22Rv1 (cell line): ENCODE measurements around the gene ANLN.

Experiments
- ZFX ChIP-seq: fragments of 450-650 bp; IDR thresholded peaks from 2 replicates; pipeline ENCODE4 v1.6.1; 2017; ENCODE audit warnings: antibody characterized with exemption, borderline replicate concordance
- TF ChIP-seq, protein P1 (sequence below): fragments of 450-650 bp; IDR thresholded peaks from 2 replicates; pipeline ENCODE4 v1.5.1; 2017; ENCODE audit warnings: mild to moderate bottlenecking

DNA sequence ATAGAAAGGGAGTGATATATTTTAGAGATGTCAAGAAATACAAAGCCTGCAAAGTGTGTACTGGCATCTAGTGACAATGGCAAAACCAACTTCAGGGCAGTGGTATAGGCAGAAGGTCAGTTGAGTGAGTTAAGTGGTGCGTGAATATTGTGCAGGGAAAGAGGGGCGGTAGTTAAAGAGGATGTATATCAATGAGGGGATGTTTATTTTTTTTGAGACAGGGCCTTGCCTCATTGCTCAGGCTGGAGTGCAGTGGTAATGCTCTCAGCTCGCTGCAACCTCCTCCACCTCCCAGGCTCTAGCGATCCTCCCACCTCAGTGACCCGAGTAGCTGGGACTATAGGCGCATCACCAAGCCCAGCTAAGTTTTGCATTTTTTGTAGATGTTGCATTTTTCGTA is 13.8 kb downstream of the ANLN start:
- TF ChIP-seq, protein P1, sequence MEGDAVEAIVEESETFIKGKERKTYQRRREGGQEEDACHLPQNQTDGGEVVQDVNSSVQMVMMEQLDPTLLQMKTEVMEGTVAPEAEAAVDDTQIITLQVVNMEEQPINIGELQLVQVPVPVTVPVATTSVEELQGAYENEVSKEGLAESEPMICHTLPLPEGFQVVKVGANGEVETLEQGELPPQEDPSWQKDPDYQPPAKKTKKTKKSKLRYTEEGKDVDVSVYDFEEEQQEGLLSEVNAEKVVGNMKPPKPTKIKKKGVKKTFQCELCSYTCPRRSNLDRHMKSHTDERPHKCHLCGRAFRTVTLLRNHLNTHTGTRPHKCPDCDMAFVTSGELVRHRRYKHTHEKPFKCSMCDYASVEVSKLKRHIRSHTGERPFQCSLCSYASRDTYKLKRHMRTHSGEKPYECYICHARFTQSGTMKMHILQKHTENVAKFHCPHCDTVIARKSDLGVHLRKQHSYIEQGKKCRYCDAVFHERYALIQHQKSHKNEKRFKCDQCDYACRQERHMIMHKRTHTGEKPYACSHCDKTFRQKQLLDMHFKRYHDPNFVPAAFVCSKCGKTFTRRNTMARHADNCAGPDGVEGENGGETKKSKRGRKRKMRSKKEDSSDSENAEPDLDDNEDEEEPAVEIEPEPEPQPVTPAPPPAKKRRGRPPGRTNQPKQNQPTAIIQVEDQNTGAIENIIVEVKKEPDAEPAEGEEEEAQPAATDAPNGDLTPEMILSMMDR: no peak
- TF ChIP-seq ZFX: no peak
